Endometrial microvascular endothelial cells (primary cell): ENCODE data around the gene SLC41A3. TPM values are rescaled to one million over a fixed set of nuclear protein-coding genes. Genes with fewer than 3 reads are reported as not detected.

Experiments
- in situ Hi-C: cut with HindIII; loops from 2 replicates; pipeline ENCODE4 v1.10.0; 2017; ENCODE audit warnings: low sequenced_read_pairs, low pct_unique_long_range_greater_than_20kb; ENCODE audit errors: inconsistent ontology term
- total RNA-seq: library from RNA; depleted of rRNA; stranded (reverse); fragments of >200 nt; gene quantifications from one replicate; pipeline ENCODE4 v1.2.3, GENCODE V29; 2015; ENCODE audit errors: inconsistent ontology term

Gene SLC41A3
- total RNA-seq, 1 donor from 2014 or later, result 50.3 TPM

DNA sequence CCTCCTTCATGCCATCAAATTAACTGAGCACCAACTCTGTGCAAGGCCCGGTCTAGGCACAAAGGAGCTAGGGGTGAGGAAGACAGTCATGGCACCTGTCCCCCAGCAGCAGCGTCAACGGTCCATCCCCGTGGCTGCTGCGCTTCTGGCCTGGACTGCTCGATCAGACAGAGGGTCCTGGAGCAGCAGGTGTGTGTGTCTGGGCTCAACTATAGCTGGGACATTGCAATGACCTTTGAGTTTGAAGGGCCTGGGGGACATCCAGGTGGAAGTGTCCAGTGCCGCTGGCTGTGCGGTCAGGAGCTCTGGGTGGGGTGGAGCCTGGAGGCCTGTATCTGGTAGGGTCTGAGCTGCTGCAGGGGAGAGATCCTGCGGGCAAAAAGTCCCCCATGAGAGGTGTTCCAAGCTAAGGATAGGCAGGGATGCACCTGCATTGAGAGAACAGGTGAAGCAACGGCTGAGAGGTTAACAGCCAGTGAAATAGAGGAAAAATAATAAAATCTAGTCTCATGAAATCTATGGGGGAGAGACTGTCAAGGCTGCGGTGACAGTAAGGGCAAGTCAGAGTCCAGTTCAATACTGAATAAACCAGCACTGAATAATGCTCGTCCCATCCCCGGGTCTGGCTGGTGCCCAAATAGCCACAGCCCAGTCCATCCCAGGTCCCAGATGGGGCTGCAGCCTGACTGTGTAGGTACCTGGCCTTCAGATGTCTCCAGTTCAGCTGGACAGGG lies 25.4 kb upstream of the SLC41A3 start:
- in situ Hi-C loops, result no loop called here

DNA sequence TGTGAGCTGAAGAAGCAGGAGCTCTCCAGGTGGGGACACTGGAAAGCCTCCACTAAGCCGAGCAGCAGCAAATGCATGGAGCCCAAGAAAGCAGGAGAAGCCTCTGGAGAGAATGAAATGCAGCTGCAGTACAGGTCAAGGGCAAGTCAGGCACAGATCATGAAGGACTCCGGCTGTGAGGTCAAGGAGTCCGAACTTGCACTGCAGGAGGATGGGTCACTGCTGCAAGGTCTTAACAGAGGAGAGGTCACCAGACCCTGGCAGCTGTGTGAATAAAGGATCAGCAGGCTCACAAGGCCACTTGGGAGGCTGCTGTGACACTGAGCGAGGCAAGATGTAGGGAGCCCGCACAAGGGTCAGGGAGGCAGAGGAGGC lies 24.7 kb upstream of the SLC41A3 start:
- in situ Hi-C loops, result no loop called here

- in situ Hi-C loops, result no loop called here
Measured at GRCh38 chr3:126107957-126108675, 24.2 kb upstream of the SLC41A3 start.

DNA sequence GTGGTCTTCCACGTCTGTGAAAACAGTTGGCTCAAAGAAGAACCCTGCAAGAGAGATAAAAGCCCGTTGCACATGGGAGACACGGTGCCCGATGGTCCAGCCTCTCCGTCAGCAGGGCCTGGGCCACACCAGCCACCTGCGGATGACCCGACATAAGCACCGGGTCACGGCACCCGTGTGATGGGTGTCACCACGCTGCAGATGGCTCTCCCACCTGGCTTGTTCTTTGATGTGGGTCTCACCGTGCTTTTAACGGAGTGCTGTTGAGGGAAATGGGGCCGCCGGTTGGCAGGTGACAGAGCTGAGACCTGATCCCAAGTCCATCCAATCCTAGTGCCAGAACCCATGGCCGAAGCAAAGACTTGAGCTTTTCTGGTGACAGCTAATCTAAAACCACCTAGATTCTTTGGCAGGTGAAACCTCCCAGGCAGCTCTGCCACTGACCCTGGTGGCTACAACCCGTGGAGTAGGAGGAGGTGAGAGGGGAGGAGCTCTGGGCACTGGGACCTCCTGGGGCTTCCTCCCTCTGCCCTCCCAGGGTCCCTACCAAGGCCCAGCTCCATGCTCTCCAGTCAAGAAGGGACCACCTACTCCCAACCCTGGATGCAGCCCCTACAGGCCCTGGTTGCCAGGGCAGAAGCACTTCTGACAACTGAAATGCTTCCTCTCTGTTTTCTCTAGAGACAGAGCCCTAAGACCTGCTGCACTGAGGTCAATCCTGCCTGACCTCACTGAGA lies 23.4 kb upstream of the SLC41A3 start:
- in situ Hi-C loops, result no loop called here

DNA sequence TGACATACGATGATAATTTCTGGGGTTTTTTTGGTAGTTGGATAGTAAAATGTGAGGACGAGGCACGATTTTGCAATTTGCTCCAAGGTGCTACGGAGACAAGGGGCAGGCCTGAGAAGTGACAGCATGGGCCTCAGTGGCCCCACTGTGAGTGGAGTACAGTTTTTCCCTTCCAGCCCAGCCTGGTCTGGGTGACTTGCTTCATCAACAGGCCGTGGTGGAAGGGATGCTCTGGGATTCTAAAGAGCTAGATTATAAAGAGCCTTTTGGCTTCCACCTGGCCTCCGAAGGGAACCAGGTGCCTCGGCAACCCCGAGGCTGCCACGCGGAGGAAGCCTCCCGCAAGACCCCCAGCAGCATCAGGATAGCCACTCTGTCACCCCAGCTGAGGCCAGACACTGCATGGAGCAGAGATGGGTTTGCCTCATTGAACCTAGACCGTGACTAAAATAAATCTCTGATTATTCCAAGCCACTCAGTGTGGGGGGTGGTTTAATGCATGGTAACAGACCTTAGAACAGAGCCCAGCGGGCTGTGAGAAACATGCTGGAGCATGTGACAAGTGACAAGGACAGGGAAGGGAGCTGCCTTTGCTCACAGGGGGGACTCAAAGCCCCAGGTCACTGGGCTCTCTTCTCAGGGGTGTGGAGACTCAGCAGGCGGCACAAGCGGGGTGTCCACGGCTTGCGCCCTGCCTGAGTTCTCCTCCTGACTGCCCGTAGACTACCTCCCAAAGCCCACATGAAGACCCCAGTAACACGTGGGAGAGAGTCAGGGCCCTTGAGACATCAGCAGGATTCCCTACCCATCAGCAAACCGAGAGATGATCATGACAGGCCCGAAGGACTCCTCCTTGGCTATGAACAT lies 22.6 kb upstream of the SLC41A3 start:
- in situ Hi-C loops, result no loop called here

DNA sequence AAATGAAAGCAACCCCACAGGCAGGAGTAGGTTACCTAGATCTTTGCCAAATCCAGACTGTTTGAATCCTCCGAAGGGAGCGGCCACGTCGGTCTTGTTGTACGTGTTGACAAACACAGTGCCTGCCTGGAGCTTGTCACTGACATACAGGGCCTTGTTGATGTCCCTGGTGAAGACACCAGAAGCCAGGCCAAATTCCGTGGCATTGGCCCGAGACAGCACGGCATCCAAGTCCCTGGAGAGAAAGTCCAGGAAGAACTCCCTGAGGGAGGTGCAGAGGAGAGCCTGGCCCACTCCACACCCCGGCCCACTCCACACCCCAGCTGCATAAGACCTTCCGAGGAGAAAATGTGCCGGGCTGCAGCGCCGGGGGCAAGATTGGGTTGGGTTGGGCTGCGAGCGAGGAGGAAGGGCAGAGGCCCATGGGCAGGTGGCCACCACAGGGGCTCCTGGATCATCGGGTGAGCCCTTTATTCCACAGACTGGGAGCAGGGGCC lies 21.8 kb upstream of the SLC41A3 start:
- in situ Hi-C loops, result no loop called here

- in situ Hi-C loops, result no loop called here
Measured at GRCh38 chr3:126104742-126105605, 21.1 kb upstream of the SLC41A3 start.

DNA sequence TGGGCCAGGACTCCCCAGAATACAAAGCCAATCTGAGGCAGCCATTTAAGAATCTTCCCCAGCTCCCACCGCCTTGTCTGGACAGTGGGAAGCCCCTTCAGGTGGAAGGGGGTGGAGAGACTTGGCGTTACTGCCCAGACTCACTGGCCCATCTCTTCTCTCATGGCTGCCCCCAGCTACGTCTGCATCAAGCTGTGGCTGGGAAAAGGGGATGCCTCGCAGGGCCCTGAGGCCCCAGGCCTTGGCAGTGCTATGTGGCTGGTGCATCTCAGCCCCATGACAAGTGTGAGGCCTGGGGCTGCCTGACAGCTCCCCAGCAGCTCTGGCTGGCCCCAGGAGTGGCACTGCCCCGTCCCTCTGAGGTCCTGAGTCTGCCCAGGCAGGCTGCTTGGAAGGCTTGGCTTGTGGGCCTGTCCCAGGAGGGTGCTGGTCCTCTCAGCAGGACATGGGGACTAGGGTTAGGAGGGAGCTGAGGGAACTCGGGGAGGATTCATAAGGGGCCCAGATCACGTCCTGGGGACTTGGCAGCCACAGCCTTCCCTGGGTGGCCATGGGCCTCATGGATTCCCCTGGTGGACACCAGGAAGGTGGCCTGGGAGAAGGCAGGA lies 20.2 kb upstream of the SLC41A3 start:
- in situ Hi-C loops, result no loop called here

DNA sequence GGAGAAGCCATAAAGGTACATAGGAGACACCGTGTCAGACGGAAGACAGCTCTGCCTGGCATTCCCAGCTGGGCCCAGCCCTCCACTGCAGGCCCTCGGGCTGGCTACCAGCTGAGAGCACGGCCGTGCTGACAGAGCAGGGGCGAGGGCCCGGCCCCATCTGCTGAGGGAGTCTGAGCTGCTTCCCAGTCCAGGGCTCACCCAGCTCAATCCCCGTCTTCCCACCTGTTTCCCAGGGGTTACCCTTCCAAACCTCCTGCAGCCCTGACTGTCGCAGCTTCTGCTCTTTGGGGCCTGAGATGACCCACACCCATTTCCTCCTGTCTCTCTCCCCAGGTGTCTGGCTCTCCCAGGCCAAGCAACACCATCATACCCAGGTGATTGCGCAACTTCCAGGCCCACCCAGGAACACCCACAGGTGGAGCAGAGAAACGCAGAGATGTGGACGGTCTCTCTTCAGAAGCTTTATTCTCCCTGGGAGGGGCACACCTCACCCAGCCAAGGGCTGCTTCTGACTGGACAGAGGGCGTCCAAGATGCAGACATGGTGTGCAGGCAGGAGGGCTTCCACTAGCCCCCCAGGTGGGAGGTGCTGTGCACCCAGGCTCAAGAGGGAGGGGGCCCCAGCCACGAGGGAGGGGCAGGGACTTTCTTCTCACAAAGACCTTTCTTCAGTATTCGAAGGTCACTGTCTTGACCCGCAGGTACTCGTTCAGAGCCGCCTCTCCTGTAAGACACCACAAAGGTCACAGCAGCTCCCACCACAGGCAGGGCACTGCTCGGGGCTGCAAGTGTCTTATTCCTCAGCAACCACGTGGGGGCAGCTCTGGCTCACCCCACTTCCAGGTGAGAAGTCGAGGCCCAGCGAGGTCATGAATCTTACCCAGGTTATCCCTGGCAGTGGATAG lies 19.4 kb upstream of the SLC41A3 start:
- in situ Hi-C loops, result no loop called here

GRCh38 chr3:126102530-126102951 lies 18.6 kb upstream of the SLC41A3 start:
- in situ Hi-C loops, result no loop called here

GRCh38 chr3:126102011-126102410 lies 18.1 kb upstream of the SLC41A3 start:
- in situ Hi-C loops, result no loop called here

GRCh38 chr3:126101521-126101982 lies 17.6 kb upstream of the SLC41A3 start:
- in situ Hi-C loops, result no loop called here

GRCh38 chr3:126100634-126101301 lies 16.8 kb upstream of the SLC41A3 start:
- in situ Hi-C loops, result no loop called here

DNA sequence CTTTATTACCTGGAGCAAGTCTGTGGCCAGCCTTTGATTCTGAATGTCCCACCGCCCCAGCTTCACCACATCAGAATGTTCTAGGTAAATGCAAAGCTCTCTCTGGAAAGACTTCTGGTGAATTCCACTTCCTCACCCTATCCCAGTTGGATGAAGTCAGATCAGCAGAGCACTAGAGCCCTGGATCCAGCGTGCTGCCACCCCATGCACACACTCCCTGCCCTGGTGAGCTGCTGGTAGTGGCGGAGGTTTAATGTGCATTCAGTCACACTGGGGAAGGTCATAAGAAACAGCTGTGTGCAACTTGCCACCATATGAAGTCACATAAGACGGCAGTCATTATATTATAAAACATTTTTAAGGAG lies 16.3 kb upstream of the SLC41A3 start:
- in situ Hi-C loops, result no loop called here

- in situ Hi-C loops, result no loop called here
Measured at GRCh38 chr3:126098391-126098858, 14.5 kb upstream of the SLC41A3 start.

- in situ Hi-C loops, result no loop called here
Measured at GRCh38 chr3:126097801-126098200, 13.9 kb upstream of the SLC41A3 start.
